Esophagus squamous epithelium (tissue), 4 donors: ENCODE results near the gene NELL1.

ENCODE experiments used
- POLR2A ChIP-seq, 4 donors: fragments of 450-650 bp; IDR thresholded peaks; one replicate each; pipeline ENCODE4 v1.6.1; 2017; ENCODE audit warnings: antibody characterized with exemption in 4 of 4, mild to moderate bottlenecking in 4 of 4, moderate library complexity in 3 of 4
- TF ChIP-seq, protein P1 (sequence below), 6 experiments: fragments of 450-650 bp in 4 of 6; fragments of 200-600 bp in 2 of 6; sonication (generic) in 2 of 6; IDR thresholded peaks; one replicate each; pipeline ENCODE4 v1.5.1; 2016 to 2019; ENCODE audit warnings: antibody characterized with exemption in 6 of 6, mild to moderate bottlenecking in 4 of 6, moderate library complexity in 4 of 6

- TF ChIP-seq, protein P1, sequence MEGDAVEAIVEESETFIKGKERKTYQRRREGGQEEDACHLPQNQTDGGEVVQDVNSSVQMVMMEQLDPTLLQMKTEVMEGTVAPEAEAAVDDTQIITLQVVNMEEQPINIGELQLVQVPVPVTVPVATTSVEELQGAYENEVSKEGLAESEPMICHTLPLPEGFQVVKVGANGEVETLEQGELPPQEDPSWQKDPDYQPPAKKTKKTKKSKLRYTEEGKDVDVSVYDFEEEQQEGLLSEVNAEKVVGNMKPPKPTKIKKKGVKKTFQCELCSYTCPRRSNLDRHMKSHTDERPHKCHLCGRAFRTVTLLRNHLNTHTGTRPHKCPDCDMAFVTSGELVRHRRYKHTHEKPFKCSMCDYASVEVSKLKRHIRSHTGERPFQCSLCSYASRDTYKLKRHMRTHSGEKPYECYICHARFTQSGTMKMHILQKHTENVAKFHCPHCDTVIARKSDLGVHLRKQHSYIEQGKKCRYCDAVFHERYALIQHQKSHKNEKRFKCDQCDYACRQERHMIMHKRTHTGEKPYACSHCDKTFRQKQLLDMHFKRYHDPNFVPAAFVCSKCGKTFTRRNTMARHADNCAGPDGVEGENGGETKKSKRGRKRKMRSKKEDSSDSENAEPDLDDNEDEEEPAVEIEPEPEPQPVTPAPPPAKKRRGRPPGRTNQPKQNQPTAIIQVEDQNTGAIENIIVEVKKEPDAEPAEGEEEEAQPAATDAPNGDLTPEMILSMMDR (IDR thresholded peaks at IDR 0.05) = no peak
- TF ChIP-seq POLR2A (IDR thresholded peaks at IDR 0.05) = no peak
These were observed 206.5 kb downstream of the NELL1 start for GRCh38 chr11:20875889-20876288.
